Kidney capillary endothelial cell (primary cell): ENCODE results near the gene FANCI.
"Not testable (repeated sequence)": the region's sequence is repeated elsewhere in the genome, so short reads cannot be mapped to it uniquely, and the experiment has no call there.

Experiments used
- DNase-seq: peaks from one replicate; pipeline ENCODE4 v3.0.0-alpha.2; 2018; ENCODE audit warnings: low spot score

Gene FANCI

DNA sequence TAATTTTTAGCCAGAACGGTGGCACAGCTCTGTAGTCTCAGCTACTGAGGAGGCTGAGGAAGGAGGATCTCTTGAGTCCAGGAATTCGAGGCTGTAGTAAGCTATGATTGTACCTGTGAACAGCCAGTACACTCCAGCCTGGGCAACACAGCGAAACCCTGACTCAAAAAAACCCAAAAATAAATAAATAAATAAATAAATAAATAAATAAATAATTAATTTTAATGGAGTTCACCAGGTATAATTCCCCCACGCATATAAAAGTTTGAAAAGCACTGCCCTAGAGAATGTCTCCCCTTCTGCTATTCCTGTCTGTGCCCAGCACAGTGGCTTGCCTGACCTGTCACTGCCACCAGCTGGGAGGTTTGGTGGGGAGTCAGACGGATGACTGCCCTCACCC lies 18.2 kb upstream of the FANCI start:
- DNase-seq, result no peak

DNA sequence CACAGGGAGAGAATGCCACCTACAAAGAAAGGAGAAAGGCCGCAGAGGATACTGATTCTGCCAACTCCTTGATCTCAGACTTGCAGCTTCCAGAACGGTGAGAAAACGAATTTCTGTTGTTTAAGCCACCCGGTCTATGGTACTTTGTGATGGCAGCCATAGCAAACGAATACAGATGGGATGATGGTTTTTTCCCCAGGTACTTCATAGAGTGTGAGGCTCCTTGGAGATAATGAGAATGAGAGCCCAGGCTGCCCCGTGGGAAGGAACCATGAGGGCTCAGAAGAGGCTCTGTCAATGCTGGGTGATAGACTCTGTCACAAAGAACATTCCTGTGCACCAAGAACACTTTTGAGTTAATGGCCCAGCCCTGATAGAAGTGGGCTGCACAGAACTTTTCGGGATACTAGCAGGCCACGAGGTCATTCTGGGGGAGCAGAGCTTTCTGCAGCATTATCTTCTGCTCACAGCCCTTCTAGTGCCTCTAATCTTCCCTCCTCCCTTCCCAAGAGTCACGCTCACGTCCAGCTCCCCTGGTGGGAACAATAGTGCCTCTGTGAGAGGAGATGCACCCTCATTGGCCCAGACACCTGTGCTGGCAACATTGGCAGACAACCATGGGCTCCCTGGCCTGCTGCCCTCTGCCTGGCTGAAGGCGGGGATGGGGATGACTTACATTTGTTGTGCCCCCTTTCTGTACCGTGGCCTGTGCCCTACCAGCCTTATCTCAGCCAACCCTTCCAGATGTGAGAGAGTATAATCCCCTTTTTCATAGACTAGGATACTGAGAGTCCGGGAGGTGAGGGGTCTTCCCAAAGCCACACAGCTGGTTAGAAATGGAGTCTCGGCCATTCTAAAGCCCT lies 17.2 kb upstream of the FANCI start:
- DNase-seq, result no peak

DNA sequence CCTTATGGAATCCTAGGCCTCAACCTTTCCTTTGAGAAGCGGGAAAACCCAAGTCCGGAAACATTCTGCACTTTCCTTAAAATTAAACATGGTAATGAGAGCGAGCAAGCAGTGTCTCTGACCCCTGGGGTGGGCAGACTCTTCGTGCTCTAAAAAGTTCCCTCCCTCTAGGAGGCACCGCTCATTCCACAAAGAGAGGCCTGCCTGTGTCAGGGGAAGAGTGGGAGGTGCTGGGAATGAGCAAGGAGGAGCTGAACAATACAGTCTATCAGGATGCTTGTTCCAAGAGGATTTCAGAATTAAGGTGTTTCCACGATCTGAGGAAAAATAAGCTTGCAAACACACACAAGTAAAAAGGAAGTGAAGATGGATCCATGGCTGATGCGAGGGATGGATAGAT lies 16.4 kb upstream of the FANCI start:
- DNase-seq, result no peak

DNA sequence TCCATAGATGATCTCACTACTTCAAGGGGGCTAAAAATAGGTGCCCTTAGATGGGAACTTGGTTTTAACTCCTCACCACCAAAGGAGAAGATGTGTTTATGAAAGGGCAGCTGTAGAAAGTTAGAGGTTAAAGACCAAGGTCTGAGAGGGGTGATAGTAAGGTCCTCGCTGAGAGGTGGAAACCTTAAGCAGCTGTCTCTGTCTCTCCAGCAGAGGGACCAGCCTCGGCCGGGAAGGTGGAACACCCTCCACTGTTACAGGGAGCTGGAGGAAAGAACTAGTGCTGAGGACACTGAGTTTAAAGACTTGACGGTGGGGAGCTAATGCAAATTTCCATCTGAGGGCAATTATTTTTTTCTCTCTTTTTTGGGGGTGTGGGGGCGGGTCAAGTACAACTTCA lies 13.5 kb upstream of the FANCI start:
- no peak for DNase-seq

DNA sequence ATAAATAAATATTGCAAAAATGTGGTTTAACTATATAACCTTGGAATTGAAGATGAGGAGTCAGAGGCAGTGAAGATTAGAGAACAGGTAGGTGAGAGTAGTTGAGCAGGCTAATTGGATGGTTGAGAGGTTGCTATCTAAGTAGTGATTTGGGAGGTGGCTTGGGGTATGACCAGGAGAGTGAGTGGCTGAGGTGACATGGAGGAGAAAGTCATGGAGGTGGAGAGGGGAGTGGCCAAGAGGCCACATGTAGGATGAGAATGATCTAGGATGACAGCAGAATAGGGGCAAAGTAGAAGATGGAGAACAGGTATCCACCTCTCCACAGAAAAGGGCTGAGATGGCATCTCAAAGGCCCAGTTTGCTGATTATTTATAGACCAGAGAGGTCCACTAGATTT lies 11.9 kb upstream of the FANCI start:
- DNase-seq, result no peak

DNA sequence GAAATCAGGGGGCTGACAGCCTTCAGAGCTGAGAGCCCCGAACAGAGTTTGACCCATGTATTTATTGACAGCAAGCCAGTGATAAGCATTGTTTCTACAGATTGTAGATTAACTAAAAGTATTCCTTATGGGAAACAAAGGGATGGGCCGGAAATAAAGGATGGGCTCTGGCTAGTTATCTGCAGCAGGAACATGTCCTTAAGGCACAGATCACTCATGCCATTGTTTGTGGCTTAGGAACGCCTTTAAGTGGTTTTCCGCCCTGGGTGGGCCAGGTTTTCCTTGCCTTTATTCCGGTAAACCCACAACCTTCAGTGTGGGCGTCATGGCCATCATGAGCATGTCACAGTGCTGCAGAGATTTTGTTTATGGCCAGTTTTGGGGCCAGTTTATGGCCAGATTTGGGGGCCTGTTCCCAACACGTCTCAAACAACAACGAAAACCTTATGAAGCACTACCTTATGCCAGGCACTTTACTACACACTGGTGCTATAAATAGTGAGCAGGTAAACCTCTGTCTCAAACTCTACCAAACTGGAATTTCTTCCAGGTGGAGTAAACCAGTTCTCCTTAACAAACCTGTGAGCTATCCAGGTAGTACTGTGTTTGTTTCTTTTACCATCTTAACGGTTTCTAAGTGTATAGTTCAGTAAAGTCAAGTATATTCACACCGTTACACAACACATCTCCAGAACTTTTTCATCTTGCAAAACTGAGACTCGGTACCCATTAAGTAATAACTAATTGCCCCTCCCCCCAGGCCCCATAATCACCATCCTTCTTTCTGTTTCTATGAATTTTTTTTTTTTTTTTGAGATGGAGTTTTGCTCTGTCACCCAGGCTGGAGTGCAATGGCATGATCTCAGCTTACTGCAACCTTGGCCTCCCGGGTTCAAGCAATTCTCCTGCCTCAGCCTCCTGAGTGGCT lies 3.6 kb upstream of the FANCI start:
- not testable (repeated sequence) for DNase-seq

DNA sequence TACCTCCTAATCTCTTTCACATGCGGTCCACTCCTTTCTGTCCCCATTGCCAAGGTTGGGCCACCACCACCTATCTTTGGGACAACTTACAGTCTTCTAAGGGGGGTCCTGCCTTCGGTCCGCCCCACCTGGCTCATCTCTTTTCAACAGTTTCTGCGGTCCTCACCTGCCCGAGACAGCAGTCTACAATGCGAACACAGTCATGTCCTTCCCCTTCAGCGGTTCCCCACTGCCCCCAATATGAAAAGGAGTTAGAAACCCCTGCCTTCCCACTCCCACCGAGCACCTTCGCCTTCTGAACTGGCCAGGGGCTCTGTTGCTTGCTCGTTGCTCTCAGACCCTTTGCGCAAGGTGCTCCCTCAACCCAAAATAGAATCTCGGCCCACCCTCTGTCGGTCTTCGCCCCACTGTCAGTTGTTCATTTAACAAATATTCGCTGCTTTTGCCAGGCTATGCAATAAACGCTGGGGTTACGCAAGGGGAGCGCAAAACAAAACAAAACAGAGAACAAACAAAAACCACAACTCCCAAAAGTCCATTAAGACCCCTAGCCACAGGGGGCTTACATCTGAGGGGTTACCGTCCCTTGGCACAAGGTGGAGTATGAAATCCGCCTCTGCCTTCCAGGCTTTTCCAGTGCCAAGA lies 611 bp upstream of the FANCI start:
- no peak for DNase-seq

DNA sequence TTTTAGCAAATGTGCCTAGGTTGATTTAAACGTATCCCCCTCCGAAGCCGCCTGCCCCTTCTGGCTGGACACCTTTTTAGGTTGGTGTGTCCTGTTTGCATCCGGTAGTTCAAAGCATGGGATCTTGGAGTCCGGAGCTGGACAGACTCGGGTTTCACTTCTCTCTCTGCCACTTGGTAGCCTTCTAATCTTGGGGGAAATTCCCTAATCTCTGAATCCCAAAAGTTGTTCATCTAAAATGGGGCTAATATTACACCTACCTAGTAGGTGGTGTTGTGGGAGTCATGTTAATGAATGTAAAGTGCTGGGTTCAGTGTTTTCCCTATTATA lies 760 bp downstream of the FANCI start:
- no peak for DNase-seq

DNA sequence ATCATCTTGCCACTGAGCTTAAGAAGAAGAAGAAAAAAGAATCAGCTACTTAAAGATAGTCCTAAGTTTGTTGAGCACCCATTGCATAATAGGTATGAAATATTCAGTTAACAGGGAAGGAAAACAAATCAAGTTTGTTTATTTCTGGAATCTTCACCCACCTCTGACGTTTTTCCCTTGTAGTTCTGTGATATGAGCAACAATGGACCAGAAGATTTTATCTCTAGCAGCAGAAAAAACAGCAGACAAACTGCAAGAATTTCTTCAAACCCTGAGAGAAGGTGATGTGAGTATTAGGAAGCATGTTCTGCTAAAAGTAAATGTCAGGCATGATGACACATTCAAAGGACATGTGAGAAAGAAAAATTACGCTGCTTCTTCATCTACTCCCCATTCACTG lies 3.7 kb downstream of the FANCI start:
- DNase-seq, result no peak

DNA sequence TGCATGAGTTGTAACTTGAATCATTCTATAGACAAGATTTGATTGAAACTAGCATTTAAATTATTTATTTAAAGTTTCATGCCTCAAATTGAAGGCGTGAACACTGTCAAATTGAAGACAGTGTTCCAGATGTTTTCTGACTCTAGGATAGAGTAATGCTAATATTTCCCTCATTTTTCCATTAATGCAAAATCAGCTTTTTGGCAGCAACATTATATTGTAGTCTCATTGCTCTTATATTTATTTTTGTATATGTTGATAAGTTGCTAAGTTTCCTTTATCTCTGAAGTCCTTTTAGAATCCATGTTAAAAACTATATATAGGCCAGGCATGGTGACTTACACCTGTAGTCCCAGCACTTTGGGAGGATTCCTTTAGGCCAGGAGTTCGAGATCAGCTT lies 4.8 kb downstream of the FANCI start:
- DNase-seq, result no peak

DNA sequence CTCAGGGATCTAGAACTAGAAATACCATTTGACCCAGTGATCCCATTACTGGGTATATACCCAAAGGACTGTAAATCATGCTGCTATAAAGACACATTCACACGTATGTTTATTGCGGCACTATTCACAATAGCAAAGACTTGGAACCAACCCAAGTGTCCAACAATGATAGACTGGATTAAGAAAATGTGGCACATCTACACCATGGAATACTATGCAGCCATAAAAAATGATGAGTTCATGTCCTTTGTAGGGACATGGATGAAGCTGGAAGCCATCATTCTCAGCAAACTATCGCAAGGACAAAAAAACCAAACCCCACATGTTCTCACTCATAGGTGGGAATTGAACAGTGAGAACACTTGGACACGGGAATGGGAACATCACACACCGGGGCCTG lies 6.4 kb downstream of the FANCI start:
- DNase-seq, result not testable (repeated sequence)

DNA sequence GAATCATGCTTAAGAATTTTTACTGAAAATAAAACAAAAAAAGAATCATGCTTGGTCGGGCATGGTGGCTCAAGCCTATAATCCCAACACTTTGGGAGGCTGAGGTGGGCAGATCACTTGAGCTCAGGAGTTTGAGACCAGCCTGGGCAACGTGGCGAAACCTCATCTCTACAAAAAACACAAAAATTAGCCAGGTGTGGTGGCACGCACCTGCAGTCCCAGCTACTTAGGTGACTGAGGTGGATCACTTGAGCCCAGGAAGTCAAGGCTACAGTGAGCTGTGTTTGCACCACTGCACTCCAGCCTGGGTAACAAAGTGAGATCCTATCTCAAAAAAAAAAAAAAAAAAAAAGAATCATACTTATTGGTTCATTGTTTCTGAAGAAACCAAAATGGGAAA lies 33.5 kb downstream of the FANCI start:
- DNase-seq, result not testable (repeated sequence)

DNA sequence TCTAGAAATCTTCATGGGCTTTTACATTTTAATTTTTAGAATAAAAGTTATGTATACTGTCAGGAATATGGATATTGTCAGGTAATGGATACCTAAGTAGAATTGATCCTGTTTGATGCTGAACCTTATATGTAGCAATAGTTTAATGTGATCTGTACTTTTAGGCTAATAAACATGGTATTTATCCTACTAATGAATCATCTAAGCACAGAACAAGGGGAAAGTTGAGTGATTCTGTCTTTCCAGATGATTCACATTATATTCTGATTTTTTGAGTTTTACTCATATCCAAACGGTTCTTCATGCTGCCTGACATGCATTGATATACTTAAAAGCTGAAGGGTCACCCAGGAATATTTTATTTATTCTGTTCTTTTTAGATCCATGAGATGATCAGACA lies 34.5 kb downstream of the FANCI start:
- no peak for DNase-seq

DNA sequence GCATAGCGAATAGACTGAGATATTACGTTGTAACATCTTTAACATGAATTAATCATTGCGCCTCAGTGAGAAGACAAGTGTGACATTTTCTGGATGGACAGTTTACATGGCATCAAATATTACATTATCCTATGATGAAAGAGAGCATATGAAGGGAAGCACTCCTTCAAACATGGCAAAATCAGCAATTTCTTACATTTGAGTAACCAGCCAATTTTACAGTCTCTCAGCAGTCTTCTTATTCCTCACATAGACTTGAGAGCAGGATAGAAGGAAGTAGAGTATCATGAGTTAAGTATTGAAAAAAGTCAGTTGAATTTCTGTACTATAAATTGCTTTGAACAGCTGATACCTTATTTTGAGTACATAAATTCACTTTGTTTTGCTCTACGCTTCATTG lies 38.9 kb downstream of the FANCI start:
- DNase-seq, result no peak

DNA sequence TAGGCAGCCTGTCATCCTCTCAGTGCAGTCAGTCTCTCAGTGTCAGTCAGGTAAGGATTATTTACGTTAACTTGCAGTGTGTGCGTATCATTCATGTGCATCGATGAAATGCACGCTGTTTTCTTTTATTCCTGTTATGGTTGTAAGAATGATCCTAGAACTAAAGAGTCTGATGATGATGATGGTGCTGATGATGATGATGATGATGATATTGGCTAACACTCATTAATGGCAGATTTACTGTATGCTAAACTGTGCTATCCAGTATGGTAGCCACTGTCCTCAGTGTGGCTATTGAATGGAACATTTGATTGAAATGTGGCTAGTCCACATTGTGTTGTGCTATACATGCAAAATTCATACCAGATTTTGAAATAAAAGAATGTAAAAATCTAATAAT lies 39.4 kb downstream of the FANCI start:
- DNase-seq, result no peak

DNA sequence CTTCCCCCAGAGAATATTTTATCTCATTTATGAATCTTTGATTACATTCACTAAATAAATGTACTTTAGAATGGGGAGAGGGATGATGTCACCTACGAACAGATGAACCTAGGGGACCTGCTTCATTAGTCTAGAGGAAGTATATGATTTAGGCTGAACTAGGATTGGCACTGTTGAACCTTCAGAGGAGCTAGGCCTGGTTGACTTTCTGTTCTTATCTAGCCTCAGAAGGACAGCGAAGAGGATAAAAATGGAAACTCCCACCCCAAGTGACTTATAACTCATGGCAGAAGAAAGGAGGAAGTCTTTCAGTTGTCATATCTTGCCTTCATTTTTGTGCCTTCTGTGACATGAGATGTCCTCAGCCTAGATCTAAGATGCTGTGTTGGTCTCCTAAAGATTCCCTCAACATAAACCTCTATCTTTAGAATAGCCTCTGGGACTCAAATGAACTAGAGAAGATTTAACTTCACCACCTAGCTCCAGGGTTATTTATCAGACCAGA lies 48.2 kb downstream of the FANCI start:
- no peak for DNase-seq

DNA sequence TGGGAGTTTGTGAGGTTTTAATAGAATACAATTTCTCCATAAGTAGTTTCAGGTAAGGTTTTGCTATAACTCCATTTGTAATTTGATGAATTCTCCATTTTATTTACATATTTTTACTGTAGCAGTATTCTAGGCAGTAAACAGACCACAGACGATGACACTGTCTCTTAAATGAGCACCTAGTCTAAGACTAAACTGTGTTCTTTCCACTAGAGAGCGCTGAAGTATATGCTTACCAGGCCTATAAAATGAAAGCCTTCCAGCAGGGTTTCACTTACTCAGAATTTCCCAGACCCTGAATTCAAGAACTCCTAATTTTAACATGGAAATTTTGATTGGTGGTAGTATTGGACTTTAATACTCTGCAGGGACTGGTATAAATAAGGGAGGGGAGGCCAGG lies 49.2 kb downstream of the FANCI start:
- no peak for DNase-seq

DNA sequence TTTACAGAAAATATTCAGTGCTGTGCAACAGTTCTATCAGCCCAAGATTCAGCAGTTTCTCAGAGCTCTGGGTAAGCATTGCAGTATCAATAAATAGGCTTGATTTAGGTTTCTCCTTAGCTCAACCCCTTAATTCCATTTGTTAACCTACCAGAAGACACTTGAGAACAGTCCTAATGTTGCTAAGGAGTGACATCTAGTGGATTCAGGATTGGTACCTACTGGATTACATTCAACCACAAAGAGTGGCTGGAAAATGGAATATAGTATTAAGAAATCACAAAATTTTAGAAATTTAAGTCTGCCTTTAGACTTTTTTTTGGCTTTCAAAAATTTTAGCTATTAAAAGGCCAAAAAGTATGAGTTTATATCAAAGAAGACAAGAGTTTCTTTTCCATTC lies 56.1 kb downstream of the FANCI start:
- DNase-seq, result no peak

DNA sequence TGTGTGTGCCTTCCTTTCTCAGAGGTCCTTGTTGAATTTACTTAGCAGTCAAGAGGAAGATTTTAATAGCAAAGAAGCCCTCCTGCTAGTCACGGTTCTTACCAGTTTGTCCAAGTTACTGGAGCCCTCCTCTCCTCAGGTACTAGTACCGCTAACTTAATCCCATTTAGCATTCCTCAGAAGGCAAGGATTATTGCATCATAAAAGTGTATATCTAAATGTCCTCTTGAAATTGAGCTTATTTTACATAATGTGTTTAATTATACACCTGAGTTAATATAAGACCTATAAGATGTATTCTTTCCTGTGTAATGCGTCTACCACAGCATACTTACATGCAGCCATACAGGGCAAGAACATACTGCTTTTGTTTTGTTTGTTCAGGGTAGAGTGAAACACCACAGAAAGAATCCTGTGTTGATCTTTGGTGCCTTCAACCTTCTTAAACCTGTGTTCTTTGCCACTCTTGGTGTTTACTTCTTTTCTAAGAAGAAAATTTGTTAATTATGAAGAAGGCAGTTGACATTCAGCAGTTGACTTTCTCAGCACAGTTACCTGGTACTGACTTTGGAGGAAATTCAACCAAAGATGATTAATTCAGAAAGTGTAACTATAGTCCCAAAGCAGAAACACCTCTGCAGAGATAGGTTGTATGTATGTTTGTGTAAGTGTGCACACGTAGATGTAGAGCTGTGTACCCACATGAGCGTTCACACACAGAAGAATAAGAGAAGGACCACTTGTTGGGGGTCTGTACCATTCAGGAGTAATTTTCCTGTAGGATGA lies 57.7 kb downstream of the FANCI start:
- no peak for DNase-seq

DNA sequence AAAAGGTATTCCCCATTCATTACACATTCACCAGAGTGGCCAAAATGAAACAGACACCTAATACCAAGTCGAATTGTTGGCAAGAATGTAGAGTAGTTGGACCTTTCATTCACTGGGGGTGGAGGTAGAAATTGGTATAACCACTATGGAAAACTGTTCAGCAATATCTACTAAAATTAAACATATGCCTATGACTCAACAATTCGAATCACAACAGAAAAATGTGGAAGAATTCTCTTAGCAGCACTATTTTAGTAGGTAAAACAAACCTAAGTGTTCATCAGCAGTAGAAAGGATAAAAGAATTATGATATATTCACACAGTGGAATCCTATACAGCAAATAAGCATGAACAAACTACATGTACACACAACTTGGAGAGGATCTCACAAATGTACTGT lies 60.2 kb downstream of the FANCI start:
- no peak for DNase-seq

DNA sequence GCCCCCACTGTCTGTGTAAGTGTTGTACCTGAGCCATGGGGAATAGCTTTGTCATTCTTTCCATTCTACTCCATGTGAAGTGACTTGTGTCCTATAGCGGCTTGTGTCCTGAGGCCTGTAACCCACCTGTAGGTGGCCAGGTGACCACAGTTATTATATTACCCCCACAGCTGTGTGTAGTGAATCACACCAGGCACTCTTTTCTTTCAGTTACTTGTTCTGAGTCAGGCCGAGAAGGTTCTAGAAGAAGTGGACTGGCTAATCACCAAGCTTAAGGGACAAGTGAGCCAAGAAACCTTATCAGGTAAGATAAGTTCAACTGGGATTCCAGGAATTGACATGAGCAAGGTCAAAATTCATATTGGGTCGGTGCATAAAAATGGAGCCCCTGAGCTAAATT lies 61.6 kb downstream of the FANCI start:
- DNase-seq, result no peak

DNA sequence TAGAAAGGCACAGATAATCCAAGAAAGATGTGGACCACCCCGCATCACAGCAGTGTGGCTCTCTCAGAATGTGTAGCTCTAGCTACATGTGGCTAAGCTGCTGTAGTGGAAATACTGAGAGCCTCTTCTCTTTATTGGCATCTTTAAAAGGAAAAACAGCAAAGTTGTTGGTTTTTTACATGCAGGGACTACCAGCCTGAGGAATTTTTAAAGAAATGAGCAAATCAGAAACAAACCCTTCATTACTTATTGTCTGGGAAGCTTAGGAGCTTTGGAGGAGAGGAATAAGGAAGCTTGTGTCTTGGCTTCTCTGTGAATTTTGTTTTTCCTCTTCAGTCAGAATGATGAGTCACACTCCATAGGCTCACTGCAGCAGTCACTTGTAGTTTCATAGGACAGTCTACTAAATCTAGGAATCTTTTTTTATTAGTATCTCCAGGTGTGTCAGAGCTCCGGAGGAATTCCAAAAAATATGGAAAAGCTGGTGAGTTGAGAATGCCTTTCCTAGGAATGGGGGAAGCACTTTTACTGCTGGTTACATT lies 63.3 kb downstream of the FANCI start:
- DNase-seq, result peak; percentile 15
